GM19099 (cell line): ENCODE data around the gene MAJIN.

Source experiments
- POLR2A ChIP-seq: IDR thresholded peaks from 3 replicates; pipeline ENCODE4 v1.6.1; 2011; ENCODE audit warnings: low read depth; ENCODE audit not compliant: insufficient read length; ENCODE audit errors: extremely low read depth

MAJIN gene

GRCh38 chr11:64910451-64911093, 61.3 kb downstream of the MAJIN start:
- no peak for TF ChIP-seq POLR2A

- TF ChIP-seq POLR2A: no peak
These were observed 62.1 kb downstream of the MAJIN start for GRCh38 chr11:64909653-64910343.

- TF ChIP-seq POLR2A: no peak
These were observed 63.1 kb downstream of the MAJIN start for GRCh38 chr11:64908766-64909165.

GRCh38 chr11:64906314-64906635, 65.6 kb downstream of the MAJIN start:
- no peak for TF ChIP-seq POLR2A

- no peak for TF ChIP-seq POLR2A
These were observed 66.2 kb downstream of the MAJIN start for GRCh38 chr11:64905516-64906313.

- TF ChIP-seq POLR2A: no peak
These were observed 68.5 kb downstream of the MAJIN start for GRCh38 chr11:64903291-64903833.

- no peak for TF ChIP-seq POLR2A
These were observed 69.6 kb downstream of the MAJIN start for GRCh38 chr11:64902102-64902900.

- TF ChIP-seq POLR2A: no peak
These were observed 71.1 kb downstream of the MAJIN start for GRCh38 chr11:64900774-64901173.

- no peak for TF ChIP-seq POLR2A
These were observed 71.6 kb downstream of the MAJIN start for GRCh38 chr11:64900263-64900678.

- no peak for TF ChIP-seq POLR2A
These were observed 73.4 kb downstream of the MAJIN start for GRCh38 chr11:64898541-64898940.

GRCh38 chr11:64898076-64898445, 73.8 kb downstream of the MAJIN start:
- TF ChIP-seq POLR2A: no peak

GRCh38 chr11:64897381-64898075, 74.4 kb downstream of the MAJIN start:
- no peak for TF ChIP-seq POLR2A

GRCh38 chr11:64896448-64897022, 75.4 kb downstream of the MAJIN start:
- TF ChIP-seq POLR2A: no peak
